ENCODE results near the gene CHST10. TPM values are rescaled to one million over a fixed set of nuclear protein-coding genes. Genes with fewer than 3 reads are reported as not detected.
"Not testable (repeated sequence)": the region's sequence is repeated elsewhere in the genome, so short reads cannot be mapped to it uniquely, and the experiment has no call there.

CHST10 gene, protein sequence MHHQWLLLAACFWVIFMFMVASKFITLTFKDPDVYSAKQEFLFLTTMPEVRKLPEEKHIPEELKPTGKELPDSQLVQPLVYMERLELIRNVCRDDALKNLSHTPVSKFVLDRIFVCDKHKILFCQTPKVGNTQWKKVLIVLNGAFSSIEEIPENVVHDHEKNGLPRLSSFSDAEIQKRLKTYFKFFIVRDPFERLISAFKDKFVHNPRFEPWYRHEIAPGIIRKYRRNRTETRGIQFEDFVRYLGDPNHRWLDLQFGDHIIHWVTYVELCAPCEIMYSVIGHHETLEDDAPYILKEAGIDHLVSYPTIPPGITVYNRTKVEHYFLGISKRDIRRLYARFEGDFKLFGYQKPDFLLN
- 6.8 TPM for total RNA-seq

DNA sequence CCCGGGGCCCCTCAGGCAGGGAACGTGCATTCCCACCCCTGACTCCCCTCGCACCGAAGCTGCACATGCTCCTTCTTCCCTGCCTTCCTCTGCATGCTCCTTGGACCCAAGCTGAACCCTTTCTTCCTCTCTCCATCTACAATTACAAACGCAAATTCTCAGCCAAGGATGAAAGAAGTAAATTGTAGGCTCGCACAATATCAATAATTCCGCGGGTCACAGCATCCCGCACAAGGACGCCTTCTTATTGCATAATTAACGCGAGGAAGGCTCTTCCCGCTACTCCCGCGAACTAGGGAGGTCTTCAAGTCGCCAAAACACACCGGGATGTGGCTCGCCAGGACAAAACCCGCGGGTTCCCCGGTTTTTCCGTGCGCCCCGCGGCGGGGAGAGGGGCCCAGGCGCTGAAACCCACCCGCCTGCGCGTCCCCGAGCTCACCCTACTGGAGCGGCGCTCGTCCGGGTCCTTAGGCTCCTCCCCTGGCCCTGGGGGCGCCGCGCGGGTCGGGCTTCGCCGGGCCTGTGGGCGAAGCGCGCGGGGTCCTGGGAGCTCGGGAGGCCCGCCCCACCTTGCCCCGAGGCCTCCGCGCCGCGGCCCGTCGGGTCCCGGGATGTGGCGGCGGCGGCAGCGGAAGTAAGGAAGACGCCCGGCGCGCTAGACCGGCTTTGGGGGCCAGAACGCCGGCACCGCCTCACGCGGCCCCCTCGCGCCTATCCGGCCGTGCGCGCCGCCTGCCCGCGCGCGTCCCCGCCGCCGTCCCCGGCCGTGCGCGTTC is at the start of gene CHST10:
TSS of gene CHST10 (minus strand) at position 734 of the 776 bp plus-strand sequence. CDS start 10,993 bp downstream, outside the sequence.
- no peak for DNase-seq (ENCODE audit: low spot score)

DNA sequence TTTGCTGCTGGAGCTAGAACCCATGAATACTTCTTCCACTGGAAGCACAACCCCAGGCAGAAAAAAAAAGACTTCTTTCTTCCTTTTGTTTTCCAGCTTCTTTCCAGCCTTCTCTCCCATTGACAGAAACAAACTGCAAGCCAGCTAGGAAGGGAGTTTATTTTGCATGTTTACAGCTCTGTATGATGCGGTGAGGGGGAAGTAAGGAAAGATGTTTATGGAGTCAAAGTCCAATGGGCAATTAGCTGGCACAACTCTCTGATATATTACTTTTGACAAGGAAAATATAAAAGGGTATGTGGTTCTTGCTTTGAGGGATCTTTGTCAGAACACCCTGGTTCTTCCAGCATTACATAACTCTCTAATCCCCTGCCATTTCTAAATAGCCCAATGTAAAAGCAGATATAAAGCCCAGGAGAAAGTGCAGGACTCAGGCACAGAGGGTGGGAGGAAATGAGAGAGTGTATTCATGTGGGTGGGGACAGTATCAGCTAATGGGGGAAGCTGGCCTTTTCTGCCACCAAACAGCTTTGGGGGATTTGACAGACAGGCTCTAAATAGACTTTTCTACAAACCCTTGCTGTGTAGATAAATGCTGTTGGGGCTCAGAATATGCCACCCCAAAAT is 43.5 kb upstream of the CHST10 start:
- no peak for DNase-seq (ENCODE audit: low spot score)

DNA sequence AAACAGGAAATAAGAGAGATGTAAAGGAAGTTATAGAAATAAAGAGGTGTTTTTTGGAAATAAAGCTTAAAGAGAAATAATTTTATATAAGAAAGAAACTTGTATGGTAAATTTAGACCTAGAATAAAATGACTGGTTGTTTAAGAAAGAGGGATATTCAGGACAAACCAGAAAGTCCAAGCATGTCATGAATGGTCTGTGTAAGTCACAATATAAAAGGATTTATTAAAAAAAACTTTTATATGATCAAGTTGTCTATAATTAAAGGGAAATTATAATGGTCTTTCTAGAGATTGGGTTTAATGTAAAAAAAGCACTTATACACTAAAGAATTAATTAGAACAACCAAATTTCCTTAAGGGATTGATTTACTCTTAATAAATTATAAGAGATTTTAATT is 38.9 kb upstream of the CHST10 start:
- not testable (repeated sequence) for DNase-seq (ENCODE audit: low spot score)

DNA sequence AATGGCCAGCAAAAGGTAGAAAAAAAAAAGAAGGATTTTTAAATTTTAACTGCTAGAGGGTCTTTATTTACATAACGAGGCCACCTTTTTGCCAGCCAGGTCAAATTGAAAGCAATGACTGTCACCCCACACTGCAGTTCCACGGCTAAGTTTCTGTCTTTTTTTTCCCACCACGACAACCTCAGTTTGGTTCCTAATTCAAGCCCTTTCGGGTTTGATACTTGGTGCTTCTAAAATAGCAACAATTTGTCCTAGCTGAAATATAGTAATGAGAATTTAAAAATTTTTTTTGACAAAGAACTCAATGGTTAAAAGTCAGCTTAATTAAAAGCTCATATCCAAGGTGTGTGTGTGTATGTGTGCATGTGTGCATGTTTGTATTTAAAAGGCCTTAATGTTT is 36.4 kb upstream of the CHST10 start:
- no peak for DNase-seq (ENCODE audit: low spot score)

DNA sequence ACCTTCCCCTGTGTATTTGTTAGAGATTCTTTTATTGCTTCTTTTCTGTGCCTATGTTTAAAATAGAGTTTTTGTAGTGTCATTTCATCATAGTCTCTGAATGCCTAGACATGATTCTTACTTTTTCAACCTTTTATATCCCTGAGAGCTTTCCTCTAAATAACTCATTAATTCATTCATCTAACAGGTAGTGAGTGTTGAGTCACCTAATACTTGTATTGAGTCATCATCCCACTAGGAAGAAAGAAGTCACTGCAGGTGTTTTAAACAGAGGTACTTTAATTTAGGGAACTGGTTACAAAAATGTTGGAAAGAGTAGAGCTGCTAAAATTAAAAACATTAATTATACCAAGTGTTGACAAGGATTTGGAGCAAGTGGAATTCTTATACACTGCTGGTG is 34.3 kb upstream of the CHST10 start:
- DNase-seq (ENCODE audit: low spot score) = no peak

DNA sequence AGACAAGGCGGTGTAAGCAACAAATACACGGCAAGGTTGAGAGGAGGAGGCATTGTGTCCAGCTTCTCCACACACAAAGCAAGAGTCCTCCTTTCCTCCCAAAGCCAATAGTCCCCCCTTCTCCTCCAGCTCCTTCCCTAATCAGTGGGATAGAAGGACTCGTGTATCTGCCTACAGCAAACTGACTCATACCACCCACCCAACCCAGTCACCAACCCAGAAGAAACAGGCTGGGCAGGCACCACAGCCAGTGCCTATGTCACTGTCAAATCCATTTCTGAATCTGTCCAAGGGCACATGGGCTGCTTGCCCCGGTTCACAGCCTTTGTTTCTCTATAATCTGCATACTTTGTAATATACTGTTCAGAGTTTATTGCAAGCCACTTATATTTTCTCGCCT is 33.6 kb upstream of the CHST10 start:
- no peak for DNase-seq (ENCODE audit: low spot score)

DNA sequence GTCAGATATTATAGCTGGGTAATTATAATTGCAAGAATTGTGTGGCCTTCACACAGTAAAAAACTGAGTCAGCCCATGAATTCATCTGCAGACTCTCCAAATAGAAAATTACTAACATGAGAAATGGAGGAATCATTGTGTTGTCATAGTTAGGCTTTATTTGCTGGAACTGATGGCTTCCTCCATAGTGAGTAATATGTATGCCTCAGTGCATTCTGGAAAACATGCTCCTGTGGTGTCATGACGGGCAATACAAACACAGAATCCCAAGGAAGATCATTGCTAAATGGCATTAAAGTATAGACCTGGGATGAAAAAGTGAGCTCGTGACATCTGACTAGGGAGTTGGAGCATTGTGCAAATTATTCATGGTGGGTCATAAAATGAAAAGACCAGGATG is 29.2 kb upstream of the CHST10 start:
- no peak for DNase-seq (ENCODE audit: low spot score)

DNA sequence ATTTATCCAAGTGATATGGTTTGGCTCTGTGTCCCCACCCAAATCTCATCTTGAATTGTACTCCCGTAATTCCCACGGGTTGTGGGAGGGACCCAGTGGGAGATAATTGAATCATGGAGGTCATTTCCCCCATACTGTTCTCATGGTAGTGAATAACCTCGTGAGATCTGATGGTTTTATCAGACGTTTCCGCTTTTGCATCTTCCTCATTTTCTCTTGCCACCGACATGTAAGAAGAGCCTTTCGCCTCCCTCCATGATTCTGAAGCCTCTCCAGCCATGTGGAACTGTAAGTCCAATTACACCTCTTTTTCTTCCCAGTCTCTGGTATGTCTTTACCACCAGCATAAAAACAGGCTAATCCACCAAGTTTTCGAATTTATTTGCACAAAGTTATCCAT is 20.3 kb upstream of the CHST10 start:
- no peak for DNase-seq (ENCODE audit: low spot score)

DNA sequence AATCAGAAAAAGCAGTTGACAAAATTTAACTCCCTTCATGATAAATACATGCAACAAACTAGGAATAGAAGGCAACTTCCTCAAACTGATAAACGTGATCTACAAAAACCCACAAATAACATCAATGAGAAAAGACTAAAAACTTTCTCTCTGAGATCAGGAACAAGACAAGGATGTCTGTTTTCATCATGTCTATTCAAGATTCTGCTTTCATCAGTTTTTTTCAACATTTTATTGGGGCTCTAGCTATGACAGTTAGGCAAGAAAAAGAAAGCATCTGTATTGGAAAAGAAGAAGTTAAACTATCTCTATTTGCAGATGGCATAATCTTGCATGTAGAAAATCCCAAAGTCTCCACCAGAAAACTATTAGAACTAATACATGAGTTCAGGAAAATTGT is 12.3 kb upstream of the CHST10 start:
- DNase-seq (ENCODE audit: low spot score) = no peak

DNA sequence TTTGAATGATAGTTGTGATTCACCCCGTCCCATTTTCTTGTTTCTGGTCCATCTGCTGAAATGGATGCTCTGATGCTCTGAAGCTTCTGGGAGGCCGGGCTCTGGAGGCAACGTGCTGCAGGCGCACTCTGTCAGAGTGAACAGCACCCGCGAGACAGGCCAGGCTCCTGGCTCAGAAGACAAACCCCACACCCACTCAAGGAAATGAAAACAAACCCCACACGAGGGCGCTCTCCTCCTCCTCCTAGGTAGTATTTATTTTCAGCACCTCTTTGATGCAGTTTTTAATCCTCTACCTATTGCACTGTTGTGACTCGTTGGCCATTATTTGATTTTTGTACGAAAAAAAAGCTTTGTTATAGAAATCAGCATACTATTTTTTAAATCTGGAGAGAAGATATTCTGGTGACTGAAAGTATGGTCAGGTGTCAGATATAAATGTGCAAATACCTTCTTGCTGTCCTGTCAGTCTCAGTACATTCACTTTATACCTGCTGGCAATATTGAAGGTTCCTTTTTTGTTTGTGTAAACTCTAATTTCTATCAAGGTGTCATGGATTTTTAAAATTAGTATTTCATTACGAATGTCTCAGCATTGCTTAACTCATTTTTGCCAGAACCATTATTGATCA is 10.3 kb upstream of the CHST10 start:
- peak; percentile 52 for DNase-seq (ENCODE audit: low spot score)

DNA sequence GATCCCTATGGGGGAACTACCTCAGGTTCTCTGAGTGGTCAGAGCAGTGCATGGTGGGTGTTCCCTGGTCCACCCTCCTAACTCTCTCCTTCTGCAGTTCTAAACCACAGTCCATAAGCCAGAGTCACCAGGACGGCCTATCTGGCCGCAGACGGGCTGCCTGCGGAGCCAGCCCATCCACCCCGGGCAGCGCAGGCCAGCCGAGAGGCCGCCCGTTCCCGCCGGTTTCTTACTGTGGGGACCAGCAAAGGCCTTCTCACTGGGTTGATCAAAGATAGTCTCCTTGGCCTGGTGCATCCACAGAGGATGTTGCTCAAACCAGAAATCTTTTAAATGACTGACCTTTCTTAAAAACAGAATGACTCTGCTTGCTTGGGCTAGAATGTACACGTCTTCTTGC is 9.6 kb upstream of the CHST10 start:
- DNase-seq (ENCODE audit: low spot score) = no peak

DNA sequence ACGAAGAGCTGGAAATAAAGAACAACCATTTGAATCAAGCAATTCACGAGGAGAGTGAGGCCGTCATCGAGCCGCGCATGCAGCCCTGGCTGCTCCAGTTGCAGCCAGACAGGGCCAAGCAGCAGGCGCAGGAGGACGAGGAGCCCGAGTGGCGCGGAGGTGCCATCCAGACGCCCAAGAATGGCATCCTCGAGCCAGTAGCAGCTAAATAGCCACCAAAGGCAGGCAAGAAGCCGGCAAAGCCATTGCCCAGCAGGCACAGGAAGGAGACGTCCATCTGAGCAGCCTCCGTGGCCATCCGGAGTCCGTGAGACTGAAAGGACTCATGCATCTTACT is 8.9 kb upstream of the CHST10 start:
- DNase-seq (ENCODE audit: low spot score) = no peak

DNA sequence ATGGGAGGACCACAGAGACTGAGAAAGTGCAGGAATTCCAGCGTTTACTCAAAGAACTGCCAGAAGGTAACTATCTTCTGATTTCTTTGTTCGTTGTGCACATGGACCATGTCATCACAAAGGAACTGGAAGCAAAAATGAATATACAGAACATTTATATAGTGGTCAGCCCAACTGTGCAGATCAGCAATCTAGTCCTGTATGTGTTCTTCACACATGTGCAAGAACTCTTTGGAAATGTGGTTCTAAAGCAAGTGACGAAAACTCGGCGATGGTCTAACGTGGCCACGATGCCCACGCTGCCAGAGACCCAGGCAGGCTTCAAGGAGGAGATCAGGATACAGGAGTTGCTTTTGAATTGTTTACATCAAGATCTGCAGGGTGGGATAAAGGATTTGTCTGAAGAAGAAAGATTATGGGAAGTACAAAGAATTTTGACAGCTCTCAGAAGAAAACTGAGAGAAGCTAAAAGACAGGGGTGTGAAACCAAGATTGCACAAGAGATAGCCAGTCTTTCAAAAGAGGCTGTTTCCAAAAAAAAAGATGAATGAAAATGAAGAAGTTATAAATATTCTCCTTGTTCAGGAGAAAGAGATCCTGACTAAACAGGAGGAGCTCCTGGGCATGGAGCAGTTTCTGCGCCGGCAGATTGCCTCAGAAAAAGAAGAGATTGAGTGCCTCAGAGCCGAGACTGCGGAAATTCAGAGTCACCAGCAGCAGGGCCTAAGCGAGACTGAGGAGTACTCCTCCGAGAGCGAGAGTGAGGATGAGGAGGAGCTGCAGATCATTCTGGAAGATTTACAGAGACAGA is 8.3 kb upstream of the CHST10 start:
- no peak for DNase-seq (ENCODE audit: low spot score)

DNA sequence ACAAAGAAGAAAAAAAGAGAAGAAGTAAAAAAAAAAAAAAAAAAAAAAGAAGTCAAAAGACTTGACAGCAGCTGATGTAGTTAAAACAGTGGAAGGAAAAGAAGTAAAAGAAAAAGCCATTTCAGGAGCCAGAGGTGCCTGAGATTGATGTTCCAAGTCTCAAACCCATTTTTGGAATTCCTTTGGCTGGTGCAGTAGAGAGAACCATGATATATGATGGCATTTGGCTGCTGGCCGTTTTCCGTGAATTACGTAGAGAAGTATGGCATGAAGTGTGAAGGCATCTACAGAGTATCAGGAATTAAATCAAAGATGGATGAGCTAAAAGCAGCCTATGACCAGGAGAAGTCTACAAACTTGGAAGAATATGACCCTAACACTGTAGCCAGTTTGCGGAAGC is 7.6 kb upstream of the CHST10 start:
- no peak for DNase-seq (ENCODE audit: low spot score)

DNA sequence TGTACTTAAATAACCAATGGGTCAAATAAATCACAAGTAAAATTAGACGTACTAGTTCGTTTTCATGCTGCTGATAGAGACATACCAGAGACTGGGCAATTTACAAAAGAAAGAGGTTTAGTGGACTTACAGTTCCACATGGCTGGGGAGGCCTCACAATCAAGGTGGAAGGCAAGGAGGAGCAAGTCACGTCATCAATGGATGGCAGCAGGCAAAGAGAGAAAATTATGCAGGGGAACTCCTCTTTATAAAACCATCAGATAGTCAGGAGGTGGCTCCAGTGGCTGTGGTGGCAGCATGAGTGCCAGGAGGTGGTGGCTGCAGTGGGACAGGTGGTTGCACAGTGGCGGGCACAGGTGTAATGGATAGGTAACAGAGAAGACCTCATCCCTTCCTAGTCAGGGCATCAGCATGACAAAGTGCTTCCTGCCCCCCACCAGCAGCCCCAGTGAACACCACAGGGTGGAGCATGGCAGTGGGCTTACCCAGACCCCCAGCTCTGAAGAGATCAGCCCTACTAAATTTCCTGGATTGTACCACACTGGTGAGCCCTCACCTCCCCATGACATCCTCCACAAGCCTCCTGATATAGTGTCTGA is 6.9 kb upstream of the CHST10 start:
- DNase-seq (ENCODE audit: low spot score) = no peak

DNA sequence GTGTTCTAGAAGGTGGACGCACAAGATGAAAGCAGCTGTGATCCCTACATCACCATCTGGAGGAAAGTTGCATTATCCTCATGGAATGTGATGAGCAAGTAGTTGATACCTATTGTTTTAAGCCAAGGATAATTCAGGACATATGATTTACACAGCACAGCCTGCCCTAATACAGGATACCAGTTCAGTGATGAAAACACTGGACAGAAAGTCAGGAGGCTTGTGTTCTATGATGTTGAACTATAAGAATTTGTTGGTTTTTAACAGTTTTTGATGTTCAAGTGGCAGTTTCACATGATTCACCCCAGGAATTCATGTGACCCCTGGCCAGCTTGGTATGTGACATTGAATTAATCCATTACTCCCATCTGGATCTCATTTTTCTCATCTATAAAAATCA is 6.2 kb upstream of the CHST10 start:
- DNase-seq (ENCODE audit: low spot score) = no peak

DNA sequence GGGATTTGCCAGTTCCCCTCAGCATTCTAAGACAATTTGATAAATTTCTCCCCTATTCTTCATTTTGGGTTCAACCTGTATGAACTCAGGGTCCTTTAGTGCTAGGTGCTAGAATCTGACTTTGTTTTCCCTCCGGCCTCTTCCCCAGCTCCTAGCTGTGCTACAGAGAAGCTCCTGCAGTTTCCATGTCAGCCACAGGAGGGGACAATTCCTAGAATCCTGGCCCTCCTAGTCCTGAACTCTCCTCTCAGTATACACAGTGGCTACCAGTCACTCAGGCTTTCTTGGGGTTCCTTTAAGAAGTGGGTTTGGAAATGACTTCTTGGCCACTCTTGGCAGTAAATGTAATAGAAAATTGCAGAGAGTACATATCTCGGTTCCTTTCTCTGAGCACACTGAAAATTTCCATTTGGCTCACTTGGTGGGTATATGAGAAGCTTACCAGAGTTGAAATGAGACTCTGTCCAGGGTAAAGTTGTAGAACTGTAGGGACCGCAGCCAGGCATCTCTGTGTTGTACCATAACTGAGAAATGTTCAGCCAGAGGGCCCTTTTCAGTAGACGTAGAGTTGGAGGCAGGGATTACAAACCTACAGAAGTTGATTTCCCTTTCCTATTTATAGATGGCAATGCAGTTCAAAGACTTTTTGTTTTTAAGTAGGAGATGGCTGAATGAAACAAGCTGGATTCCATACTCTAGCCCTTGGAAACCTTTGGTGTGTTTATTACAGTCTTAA is 5.0 kb upstream of the CHST10 start:
- DNase-seq (ENCODE audit: low spot score) = no peak

DNA sequence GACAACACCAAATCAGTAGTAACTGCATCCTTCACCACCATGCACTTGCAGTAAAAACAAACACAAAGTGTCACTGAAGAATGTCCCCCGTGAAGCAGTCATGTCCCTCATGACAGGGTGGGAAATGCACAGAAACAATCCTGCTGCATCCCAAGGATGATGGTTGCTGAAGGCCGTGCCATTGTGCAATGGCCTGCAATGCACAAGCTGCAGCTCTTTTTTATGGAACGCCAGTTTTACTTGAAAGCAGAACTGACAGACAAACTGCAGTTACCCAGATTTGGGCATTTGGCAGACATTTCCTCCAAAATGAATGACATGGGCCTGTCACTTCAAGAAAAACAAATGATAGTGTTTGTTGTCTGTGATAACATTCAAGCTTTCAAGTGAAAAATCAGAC is 2.4 kb upstream of the CHST10 start:
- DNase-seq (ENCODE audit: low spot score) = no peak

DNA sequence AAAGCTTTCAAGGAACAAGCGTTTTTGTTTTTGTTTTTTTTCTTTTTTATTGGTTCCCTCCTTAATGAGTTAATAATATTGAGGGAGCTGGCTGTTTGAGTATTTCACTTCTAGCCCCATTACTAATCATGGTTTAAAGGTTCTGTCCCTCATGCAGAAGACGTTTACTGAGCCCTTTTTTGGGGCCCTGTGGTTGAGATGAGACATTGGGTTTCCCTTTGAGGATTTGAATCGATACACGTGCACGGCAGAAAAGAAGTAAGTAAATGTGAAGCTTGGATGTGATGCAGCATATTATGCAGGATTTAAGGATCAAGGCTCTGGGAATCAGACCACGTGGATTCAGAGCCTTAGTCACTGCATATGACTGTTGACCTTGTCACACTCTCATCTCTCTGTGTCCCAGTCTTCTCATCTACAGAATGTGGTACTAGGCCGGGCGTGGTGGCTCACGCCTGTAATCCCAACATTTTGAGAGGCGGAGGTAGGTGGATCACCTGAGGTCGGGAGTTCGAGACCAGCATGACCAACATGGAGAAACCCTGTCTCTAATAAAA is 1.0 kb upstream of the CHST10 start:
- DNase-seq (ENCODE audit: low spot score) = no peak

DNA sequence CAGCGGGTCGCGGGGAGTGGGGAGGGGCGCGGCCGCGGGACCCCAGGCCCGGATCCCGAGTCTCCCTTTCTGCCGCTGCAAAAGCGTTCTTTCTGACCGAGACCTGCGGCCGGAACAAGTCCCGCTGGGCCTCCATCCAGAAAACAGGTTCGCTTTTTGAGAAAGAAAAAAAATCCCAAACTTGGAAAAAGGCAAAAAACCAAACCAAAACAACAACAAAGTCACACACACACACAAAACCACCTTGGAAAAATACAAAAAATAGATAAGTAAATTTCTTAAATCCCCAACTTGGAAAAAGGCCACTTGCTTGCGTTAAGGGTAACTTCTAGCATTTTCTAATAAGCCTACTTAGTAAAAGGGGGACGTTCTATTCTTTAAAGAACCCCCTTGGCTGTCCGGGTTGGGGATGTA is 250 bp upstream of the CHST10 start:
- no peak for DNase-seq (ENCODE audit: low spot score)
